ENCODE data around the gene MAGIX.

DNA sequence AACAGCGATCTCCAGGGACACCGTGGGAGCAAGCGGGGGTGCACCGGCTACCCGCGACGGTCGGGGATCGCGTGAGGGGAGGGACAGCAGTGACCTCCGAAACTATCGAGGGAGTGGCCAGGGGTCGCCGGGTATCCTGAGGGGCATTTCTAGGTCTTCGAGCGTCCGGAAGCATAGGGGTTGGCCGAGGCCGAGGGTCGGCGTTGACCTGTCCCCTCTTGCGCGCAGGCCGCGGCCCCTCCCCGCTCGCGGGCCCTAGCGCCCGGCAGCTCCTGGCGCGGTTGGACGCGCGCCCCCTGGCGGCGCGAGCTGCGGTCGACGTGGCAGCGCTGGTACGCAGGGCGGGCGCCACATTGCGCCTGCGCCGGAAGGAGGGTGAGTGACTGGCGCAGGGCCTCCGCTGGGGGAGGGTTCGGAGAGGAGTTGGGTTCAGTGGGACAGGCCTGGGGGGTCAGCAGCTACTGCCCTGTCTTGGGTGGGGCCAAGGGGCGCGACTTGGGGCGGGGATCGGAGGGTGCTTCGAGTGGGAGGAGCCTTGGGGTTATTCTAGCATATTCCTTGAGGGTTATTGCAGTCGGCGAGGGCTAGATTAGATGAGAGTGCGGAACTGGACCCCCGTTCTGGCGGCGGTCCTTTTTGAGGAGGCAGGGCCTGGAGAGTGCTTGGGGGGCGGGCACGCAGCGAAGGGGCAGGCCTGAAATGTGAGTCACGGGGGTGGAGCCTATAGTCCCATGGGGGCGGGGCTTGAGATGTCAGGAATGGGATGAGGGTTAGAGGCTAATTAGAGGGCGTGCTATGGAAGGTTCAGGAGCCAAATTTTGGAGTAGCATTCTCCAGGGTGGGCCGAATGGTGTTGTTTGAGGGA, 1.2 kb downstream of the MAGIX start:
- TF ChIP-seq POLR2AphosphoS5 (IDR thresholded peaks at IDR 0.05; ENCODE audit: low read depth, low read length), result peak; percentile 29; the same call in 1 of the 2 replicates
- no peak for TF ChIP-seq TAF1 (IDR thresholded peaks at IDR 0.05; ENCODE audit: borderline replicate concordance, insufficient read depth, low read length)
- TF ChIP-seq, protein P1, sequence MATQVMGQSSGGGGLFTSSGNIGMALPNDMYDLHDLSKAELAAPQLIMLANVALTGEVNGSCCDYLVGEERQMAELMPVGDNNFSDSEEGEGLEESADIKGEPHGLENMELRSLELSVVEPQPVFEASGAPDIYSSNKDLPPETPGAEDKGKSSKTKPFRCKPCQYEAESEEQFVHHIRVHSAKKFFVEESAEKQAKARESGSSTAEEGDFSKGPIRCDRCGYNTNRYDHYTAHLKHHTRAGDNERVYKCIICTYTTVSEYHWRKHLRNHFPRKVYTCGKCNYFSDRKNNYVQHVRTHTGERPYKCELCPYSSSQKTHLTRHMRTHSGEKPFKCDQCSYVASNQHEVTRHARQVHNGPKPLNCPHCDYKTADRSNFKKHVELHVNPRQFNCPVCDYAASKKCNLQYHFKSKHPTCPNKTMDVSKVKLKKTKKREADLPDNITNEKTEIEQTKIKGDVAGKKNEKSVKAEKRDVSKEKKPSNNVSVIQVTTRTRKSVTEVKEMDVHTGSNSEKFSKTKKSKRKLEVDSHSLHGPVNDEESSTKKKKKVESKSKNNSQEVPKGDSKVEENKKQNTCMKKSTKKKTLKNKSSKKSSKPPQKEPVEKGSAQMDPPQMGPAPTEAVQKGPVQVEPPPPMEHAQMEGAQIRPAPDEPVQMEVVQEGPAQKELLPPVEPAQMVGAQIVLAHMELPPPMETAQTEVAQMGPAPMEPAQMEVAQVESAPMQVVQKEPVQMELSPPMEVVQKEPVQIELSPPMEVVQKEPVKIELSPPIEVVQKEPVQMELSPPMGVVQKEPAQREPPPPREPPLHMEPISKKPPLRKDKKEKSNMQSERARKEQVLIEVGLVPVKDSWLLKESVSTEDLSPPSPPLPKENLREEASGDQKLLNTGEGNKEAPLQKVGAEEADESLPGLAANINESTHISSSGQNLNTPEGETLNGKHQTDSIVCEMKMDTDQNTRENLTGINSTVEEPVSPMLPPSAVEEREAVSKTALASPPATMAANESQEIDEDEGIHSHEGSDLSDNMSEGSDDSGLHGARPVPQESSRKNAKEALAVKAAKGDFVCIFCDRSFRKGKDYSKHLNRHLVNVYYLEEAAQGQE (IDR thresholded peaks at IDR 0.05; ENCODE audit: insufficient read depth in 1 of 2, low read depth in 2 of 2, low read length in 2 of 2), result no peak
- no peak for TF ChIP-seq SIN3A (IDR thresholded peaks at IDR 0.05; ENCODE audit: borderline replicate concordance, insufficient read depth, low read length)
